ENCODE data around the gene TUBB4A.

TUBB4A gene

DNA sequence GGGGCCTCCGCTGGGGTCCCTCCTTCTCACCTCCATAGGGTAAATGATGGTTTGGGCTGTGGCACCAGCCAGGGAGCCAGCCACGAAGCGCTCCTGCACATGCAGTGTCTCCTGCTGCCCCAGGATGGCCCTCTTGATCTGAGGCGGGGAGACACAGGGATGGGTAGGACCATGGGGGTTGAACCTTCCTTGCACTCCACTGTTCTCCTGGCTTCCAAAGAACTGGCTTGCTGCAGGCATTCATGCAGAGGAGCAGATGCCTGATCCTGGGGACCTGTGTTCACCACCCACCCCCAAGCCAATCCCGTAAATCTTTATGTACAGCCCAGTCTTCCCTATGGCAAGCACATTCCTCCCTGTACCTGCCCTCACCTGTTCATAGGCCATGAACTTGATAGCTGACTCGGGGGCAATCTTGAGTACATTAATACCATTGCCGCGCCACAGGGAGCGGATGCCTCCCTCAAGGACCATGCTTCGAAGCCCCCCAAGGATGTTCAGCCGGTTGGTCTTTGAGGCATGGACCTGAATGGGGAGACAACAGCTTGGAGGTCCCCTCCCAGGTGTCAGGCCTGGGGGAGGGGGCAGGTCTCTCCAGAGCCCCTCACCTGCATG lies 48.1 kb downstream of the TUBB4A start:
- no peak for TF ChIP-seq CTCF (conservative IDR thresholded peaks at IDR 0.05; ENCODE audit: low read depth)
- CTCF ChIA-PET = no interaction called here
- no peak for DNase-seq (ENCODE audit: low spot score)
- POLR2A ChIA-PET (ENCODE audit: low non-redundant PET) = no interaction called here
- no peak overlapping the region for H3K27ac ChIP-seq

- CTCF ChIA-PET = no interaction called here
- TF ChIP-seq CTCF (conservative IDR thresholded peaks at IDR 0.05; ENCODE audit: low read depth) = no peak
- H3K27ac ChIP-seq = no peak overlapping the region
- no peak for DNase-seq (ENCODE audit: low spot score)
- POLR2A ChIA-PET (ENCODE audit: low non-redundant PET) = no interaction called here
These were observed 49.2 kb downstream of the TUBB4A start for GRCh38 chr19:6452899-6453298.

- ChIA-PET CTCF (no interaction called here), POLR2A (ENCODE audit: low non-redundant PET) (no interaction called here)
- no peak overlapping the region for H3K27ac ChIP-seq
- no peak for DNase-seq (ENCODE audit: low spot score)
- no peak for TF ChIP-seq CTCF (conservative IDR thresholded peaks at IDR 0.05; ENCODE audit: low read depth)
These were observed 49.9 kb downstream of the TUBB4A start for GRCh38 chr19:6452223-6452614.

GRCh38 chr19:6451583-6452222 lies 50.4 kb downstream of the TUBB4A start:
- DNase-seq (ENCODE audit: low spot score) = no peak
- TF ChIP-seq CTCF (conservative IDR thresholded peaks at IDR 0.05; ENCODE audit: low read depth) = no peak
- H3K27ac ChIP-seq = no peak overlapping the region
- ChIA-PET CTCF (no interaction called here), POLR2A (ENCODE audit: low non-redundant PET) (no interaction called here)

GRCh38 chr19:6450166-6450565 lies 51.9 kb downstream of the TUBB4A start:
- ChIA-PET CTCF (no interaction called here), POLR2A (ENCODE audit: low non-redundant PET) (no interaction called here)
- TF ChIP-seq CTCF (conservative IDR thresholded peaks at IDR 0.05; ENCODE audit: low read depth) = no peak
- DNase-seq (ENCODE audit: low spot score) = no peak
- no peak overlapping the region for H3K27ac ChIP-seq

DNA sequence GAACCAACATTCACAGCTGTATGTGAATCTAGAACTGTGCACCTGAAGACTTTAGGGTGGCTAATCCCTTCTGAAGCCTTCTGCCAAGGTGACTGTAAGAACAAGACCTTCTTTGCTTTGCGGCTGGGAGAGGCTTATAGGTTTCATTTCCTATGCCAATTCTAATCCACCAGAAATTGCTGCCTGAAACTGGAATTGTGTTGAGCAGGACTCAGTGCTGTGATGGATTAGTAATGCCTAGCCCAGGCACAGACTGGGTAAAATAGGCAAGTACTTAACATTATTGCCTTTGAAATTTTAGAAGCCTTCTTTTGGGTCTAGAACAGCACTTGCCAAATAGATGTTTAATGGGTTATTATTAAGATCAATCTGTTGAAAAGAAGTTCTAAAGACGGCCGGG lies 54.1 kb downstream of the TUBB4A start:
- ChIA-PET CTCF (no interaction called here), POLR2A (ENCODE audit: low non-redundant PET) (no interaction called here)
- TF ChIP-seq CTCF (conservative IDR thresholded peaks at IDR 0.05; ENCODE audit: low read depth) = no peak
- H3K27ac ChIP-seq = no peak overlapping the region
- no peak for DNase-seq (ENCODE audit: low spot score)
